ENCODE measurements around the gene LOXL3. TPM values are rescaled to one million over a fixed set of nuclear protein-coding genes. Genes with fewer than 3 reads are reported as not detected.

LOXL3 gene
- total and polyA plus RNA-seq, 5 donors, result 2.4 to 8.3 (median 5.6) TPM

- Histone ChIP-seq H3K4me3 (ENCODE audit: low read length) (peak overlapping the region; percentile 50), H3K4me1 (ENCODE audit: control insufficient read depth, insufficient read depth, low read length) (no peaks in the 10 kb centered on the region), H3K27ac (ENCODE audit: low read length) (peak overlapping the region; percentile 73), H3K9me3 (ENCODE audit: control insufficient read depth, low read length) (no peaks in the 10 kb centered on the region), H3K27me3 (ENCODE audit: control insufficient read depth, insufficient read depth) (no peaks in the 10 kb centered on the region)
- peak; percentile 88 to 91 for ATAC-seq
- 7% methylated on average over 85 of the region's 85 CpGs for WGBS
- DNase-seq, result peak; percentile 85 to 93 (median 93)
- intact Hi-C loops (cut with DNase I), result no loop called here
Measured at GRCh38 chr2:74548900-74549826, 4.6 kb downstream of the LOXL3 start.

- no peaks in the 10 kb centered on the region for H3K9me3 ChIP-seq (ENCODE audit: control insufficient read depth, low read length)
- intact Hi-C loops (cut with DNase I), result no loop called here
- no peaks in the 10 kb centered on the region for H3K4me1 ChIP-seq (ENCODE audit: control insufficient read depth, insufficient read depth, low read length)
- WGBS, result 13% methylated on average over 26 of the region's 26 CpGs
- H3K27me3 ChIP-seq (ENCODE audit: control insufficient read depth, insufficient read depth), result no peaks in the 10 kb centered on the region
- peak overlapping the region; percentile 50 for H3K4me3 ChIP-seq (ENCODE audit: low read length)
- ATAC-seq (peak; percentile 13 to 20), DNase-seq (no peak)
- H3K27ac ChIP-seq (ENCODE audit: low read length), result peak overlapping the region; percentile 73
Measured at GRCh38 chr2:74548285-74548899, 5.3 kb downstream of the LOXL3 start.

GRCh38 chr2:74546004-74546403, 7.7 kb downstream of the LOXL3 start:
- intact Hi-C loops (cut with DNase I), result no loop called here
- Histone ChIP-seq H3K4me3 (ENCODE audit: low read length) (no peak overlapping the region), H3K27me3 (ENCODE audit: control insufficient read depth, insufficient read depth) (no peaks in the 10 kb centered on the region), H3K4me1 (ENCODE audit: control insufficient read depth, insufficient read depth, low read length) (no peaks in the 10 kb centered on the region), H3K9me3 (ENCODE audit: control insufficient read depth, low read length) (no peaks in the 10 kb centered on the region), H3K27ac (ENCODE audit: low read length) (no peak overlapping the region)
- DNase-seq (no peak), ATAC-seq (no peak)
- WGBS, result 80% methylated on average over 3 of the region's 3 CpGs

GRCh38 chr2:74544634-74545033, 9.1 kb downstream of the LOXL3 start:
- no peaks in the 10 kb centered on the region for H3K27me3 ChIP-seq (ENCODE audit: control insufficient read depth, insufficient read depth)
- DNase-seq (no peak), ATAC-seq (no peak)
- no peak overlapping the region for H3K27ac ChIP-seq (ENCODE audit: low read length)
- no peak overlapping the region for H3K4me3 ChIP-seq (ENCODE audit: low read length)
- H3K4me1 ChIP-seq (ENCODE audit: control insufficient read depth, insufficient read depth, low read length), result no peaks in the 10 kb centered on the region
- intact Hi-C loops (cut with DNase I), result no loop called here
- 86% methylated on average over 3 of the region's 3 CpGs for WGBS
- H3K9me3 ChIP-seq (ENCODE audit: control insufficient read depth, low read length), result no peaks in the 10 kb centered on the region

- WGBS, result 67% methylated on average over 1 of the region's 1 CpG
- DNase-seq (no peak), ATAC-seq (no peak)
- Histone ChIP-seq H3K27ac (ENCODE audit: low read length) (no peak overlapping the region), H3K27me3 (ENCODE audit: control insufficient read depth, insufficient read depth) (no peaks in the 10 kb centered on the region), H3K4me1 (ENCODE audit: control insufficient read depth, insufficient read depth, low read length) (no peaks in the 10 kb centered on the region), H3K4me3 (ENCODE audit: low read length) (no peak overlapping the region), H3K9me3 (ENCODE audit: control insufficient read depth, low read length) (no peaks in the 10 kb centered on the region)
- intact Hi-C loops (cut with DNase I), result no loop called here
Measured at GRCh38 chr2:74542978-74543377, 10.8 kb downstream of the LOXL3 start.

- Histone ChIP-seq H3K4me1 (ENCODE audit: control insufficient read depth, insufficient read depth, low read length) (no peaks in the 10 kb centered on the region), H3K27ac (ENCODE audit: low read length) (peak overlapping the region; percentile 74), H3K4me3 (ENCODE audit: low read length) (no peak overlapping the region), H3K9me3 (ENCODE audit: control insufficient read depth, low read length) (no peaks in the 10 kb centered on the region), H3K27me3 (ENCODE audit: control insufficient read depth, insufficient read depth) (no peaks in the 10 kb centered on the region)
- ATAC-seq (peak; percentile 82 to 96), DNase-seq (peak; percentile 82 to 91 (median 85))
- intact Hi-C loops (cut with DNase I), result no loop called here
- 54% methylated on average over 5 of the region's 5 CpGs for WGBS
Measured at GRCh38 chr2:74540291-74540690, 13.5 kb downstream of the LOXL3 start.

- no peaks in the 10 kb centered on the region for H3K9me3 ChIP-seq (ENCODE audit: control insufficient read depth, low read length)
- no peaks in the 10 kb centered on the region for H3K4me1 ChIP-seq (ENCODE audit: control insufficient read depth, insufficient read depth, low read length)
- no peak overlapping the region for H3K4me3 ChIP-seq (ENCODE audit: low read length)
- no peaks in the 10 kb centered on the region for H3K27me3 ChIP-seq (ENCODE audit: control insufficient read depth, insufficient read depth)
- no peak for DNase-seq
- ATAC-seq, result no peak
- H3K27ac ChIP-seq (ENCODE audit: low read length), result no peak overlapping the region
- 75% methylated on average over 7 of the region's 7 CpGs for WGBS
- intact Hi-C loops (cut with DNase I), result loop anchor here in 1 of 4 donors (10.0 kb wide), 1 partner anchor 46 kb away; no protein-coding TSS in a partner anchor
Measured at GRCh38 chr2:74538881-74539339, 14.8 kb downstream of the LOXL3 start.

- WGBS, result 62% methylated on average over 4 of the region's 4 CpGs
- no peak for ATAC-seq
- Histone ChIP-seq H3K27ac (ENCODE audit: low read length) (no peak overlapping the region), H3K4me3 (ENCODE audit: low read length) (no peak overlapping the region), H3K4me1 (ENCODE audit: control insufficient read depth, insufficient read depth, low read length) (no peaks in the 10 kb centered on the region), H3K9me3 (ENCODE audit: control insufficient read depth, low read length) (no peaks in the 10 kb centered on the region), H3K27me3 (ENCODE audit: control insufficient read depth, insufficient read depth) (no peaks in the 10 kb centered on the region)
- DNase-seq, result no peak
- intact Hi-C loops (cut with DNase I), result loop anchor here in 1 of 4 donors (10.0 kb wide), 1 partner anchor 48 kb away; no protein-coding TSS in a partner anchor
Measured at GRCh38 chr2:74537140-74537539, 16.6 kb downstream of the LOXL3 start.

- Histone ChIP-seq H3K4me3 (ENCODE audit: low read length) (no peak overlapping the region), H3K9me3 (ENCODE audit: control insufficient read depth, low read length) (no peaks in the 10 kb centered on the region), H3K27me3 (ENCODE audit: control insufficient read depth, insufficient read depth) (no peaks in the 10 kb centered on the region), H3K4me1 (ENCODE audit: control insufficient read depth, insufficient read depth, low read length) (peaks cover 3% of the 10 kb centered on the region), H3K27ac (ENCODE audit: low read length) (no peak overlapping the region)
- WGBS, result 84% methylated on average over 23 of the region's 23 CpGs
- no peak for DNase-seq
- intact Hi-C loops (cut with DNase I), result loop anchor here in 1 of 4 donors (10.0 kb wide), 1 partner anchor 48 kb away; no protein-coding TSS in a partner anchor
- ATAC-seq, result no peak
Measured at GRCh38 chr2:74536166-74536950, 17.4 kb downstream of the LOXL3 start.

GRCh38 chr2:74535440-74535965, 18.2 kb downstream of the LOXL3 start:
- no peaks in the 10 kb centered on the region for H3K27me3 ChIP-seq (ENCODE audit: control insufficient read depth, insufficient read depth)
- 90% methylated on average over 10 of the region's 10 CpGs for WGBS

More at GRCh38 chr2:74535440-74535965, 18.2 kb downstream of the LOXL3 start:
- intact Hi-C loops (cut with DNase I), result loop anchor here in 1 of 4 donors (10.0 kb wide), 1 partner anchor 49 kb away; no protein-coding TSS in a partner anchor
- Histone ChIP-seq H3K9me3 (ENCODE audit: control insufficient read depth, low read length) (no peaks in the 10 kb centered on the region), H3K4me1 (ENCODE audit: control insufficient read depth, insufficient read depth, low read length) (peaks cover 3% of the 10 kb centered on the region), H3K27ac (ENCODE audit: low read length) (no peak overlapping the region), H3K4me3 (ENCODE audit: low read length) (no peak overlapping the region)
- no peak for ATAC-seq
- no peak for DNase-seq
